GM12892 (cell line): ENCODE results near the gene MYBBP1A.
"Not testable (repeated sequence)": the region's sequence is repeated elsewhere in the genome, so short reads cannot be mapped to it uniquely, and the experiment has no call there.

Source experiments
- DNase-seq: peaks from one replicate; pipeline ENCODE4 v3.0.0; 2011; ENCODE audit not compliant: insufficient read length
- FAIRE-seq: peaks from 2 replicates; lab custom pipeline; 2011; peaks lifted over from hg19 to GRCh38; lab: Jason Lieb, UNC
- POLR2A ChIP-seq: IDR thresholded peaks from 2 replicates; pipeline ENCODE4 v1.6.1; 2011; ENCODE audit warnings: low read depth, low read length, control low read depth
- POLR2AphosphoS5 ChIP-seq: IDR thresholded peaks from 2 replicates; pipeline ENCODE4 v1.6.1; 2011; ENCODE audit warnings: low read depth, low read length, control low read depth
- TAF1 ChIP-seq: IDR thresholded peaks from 2 replicates; pipeline ENCODE4 v1.6.1; 2011; ENCODE audit warnings: low read depth, mild to moderate bottlenecking, control low read depth, low read length, borderline replicate concordance

The MYBBP1A gene

DNA sequence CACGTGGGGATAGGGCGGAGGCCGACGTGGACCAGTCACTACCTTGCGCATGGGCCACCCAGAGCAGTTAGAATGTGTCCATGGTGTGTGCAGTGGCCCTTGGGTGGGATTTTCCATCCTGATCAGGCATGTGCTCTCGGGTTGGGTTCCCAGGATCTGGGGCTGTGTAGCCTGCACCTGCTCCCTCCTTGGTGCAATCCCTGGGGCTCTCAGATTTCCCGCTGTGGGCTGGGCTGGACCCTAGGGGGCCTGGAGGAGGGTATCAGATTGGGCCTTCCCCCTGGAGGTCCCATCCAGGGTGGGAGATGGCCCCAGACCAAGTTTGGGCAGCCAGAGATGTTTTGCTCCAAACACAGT lies 30.4 kb upstream of the MYBBP1A start:
- TF ChIP-seq TAF1 (no peak), POLR2AphosphoS5 (no peak), POLR2A (no peak)
- DNase-seq = no peak
- FAIRE-seq = no peak

- FAIRE-seq (no peak), DNase-seq (no peak)
- TF ChIP-seq POLR2AphosphoS5 (no peak), TAF1 (no peak), POLR2A (no peak)
These were observed 29.9 kb upstream of the MYBBP1A start for GRCh38 chr17:4584917-4585637.

GRCh38 chr17:4584101-4584916 lies 29.1 kb upstream of the MYBBP1A start, which contains the start of gene SMTNL2:
SMTNL2 (plus strand) TSS chr17:4584529; CDS start chr17:4584606, 77 bp downstream.
- DNase-seq (no peak), FAIRE-seq (no peak)
- TF ChIP-seq POLR2AphosphoS5 = no peak
- TF ChIP-seq TAF1 = no peak
- no peak for TF ChIP-seq POLR2A

GRCh38 chr17:4583782-4584100 lies 28.6 kb upstream of the MYBBP1A start:
- no peak for FAIRE-seq
- TF ChIP-seq POLR2AphosphoS5 (no peak), POLR2A (no peak), TAF1 (no peak)

DNA sequence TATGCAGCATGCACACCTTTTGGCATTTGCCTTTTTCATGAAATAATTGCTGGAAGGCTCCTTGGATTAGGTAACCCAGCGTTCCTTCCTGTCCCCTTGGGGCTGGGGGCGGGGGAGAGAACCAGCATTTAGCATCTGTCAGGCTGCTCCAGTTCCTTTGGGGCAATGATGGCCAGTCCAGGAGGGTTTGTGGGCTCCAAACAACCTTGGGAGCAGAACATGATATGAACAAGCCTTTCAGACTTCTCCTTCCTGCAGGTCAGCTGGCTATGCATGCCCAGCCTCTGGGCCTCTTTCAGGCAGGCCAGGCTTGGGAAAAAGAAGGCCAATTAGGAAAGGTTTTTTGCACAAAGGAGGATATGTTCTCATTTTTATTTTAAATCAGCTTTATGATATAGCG lies 28.0 kb upstream of the MYBBP1A start:
- TF ChIP-seq POLR2A = no peak
- no peak for DNase-seq
- FAIRE-seq = no peak

More at GRCh38 chr17:4583782-4584100, 28.6 kb upstream of the MYBBP1A start:
- no peak for DNase-seq

- FAIRE-seq (no peak), DNase-seq (no peak)
- TF ChIP-seq POLR2A = no peak
These were observed 27.5 kb upstream of the MYBBP1A start for GRCh38 chr17:4582691-4583090.

DNA sequence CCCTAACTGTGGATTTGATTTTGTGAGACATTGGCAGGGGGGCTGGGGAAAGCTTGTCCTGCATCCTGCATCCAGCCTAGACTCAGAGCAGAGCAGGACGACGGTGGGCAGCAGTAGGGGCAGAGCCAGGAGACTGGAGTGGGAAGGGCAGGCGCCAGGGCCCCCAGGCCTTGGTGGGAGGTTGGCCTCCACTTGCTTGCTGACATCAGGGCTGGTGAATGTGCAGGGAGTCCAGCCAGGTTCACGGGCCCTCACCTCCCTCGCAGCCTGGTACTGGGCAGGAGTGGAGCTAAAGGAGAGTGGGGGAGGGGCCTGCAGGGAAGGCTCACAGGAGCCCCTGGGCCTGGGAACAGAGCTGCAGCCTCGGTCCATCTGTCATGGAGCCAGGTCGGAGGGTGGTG lies 26.9 kb upstream of the MYBBP1A start:
- no peak for TF ChIP-seq POLR2AphosphoS5
- TF ChIP-seq TAF1 = no peak
- no peak for TF ChIP-seq POLR2A
- no peak for FAIRE-seq
- DNase-seq = no peak

GRCh38 chr17:4580291-4580690 lies 25.1 kb upstream of the MYBBP1A start:
- DNase-seq (no peak), FAIRE-seq (no peak)
- no peak for TF ChIP-seq POLR2A

- DNase-seq (no peak), FAIRE-seq (no peak)
- no peak for TF ChIP-seq POLR2AphosphoS5
- TF ChIP-seq TAF1 = no peak
- TF ChIP-seq POLR2A = no peak
These were observed 24.5 kb upstream of the MYBBP1A start for GRCh38 chr17:4579678-4580077.

- not testable (repeated sequence) for FAIRE-seq, DNase-seq
These were observed 23.2 kb upstream of the MYBBP1A start for GRCh38 chr17:4578349-4578748.

DNA sequence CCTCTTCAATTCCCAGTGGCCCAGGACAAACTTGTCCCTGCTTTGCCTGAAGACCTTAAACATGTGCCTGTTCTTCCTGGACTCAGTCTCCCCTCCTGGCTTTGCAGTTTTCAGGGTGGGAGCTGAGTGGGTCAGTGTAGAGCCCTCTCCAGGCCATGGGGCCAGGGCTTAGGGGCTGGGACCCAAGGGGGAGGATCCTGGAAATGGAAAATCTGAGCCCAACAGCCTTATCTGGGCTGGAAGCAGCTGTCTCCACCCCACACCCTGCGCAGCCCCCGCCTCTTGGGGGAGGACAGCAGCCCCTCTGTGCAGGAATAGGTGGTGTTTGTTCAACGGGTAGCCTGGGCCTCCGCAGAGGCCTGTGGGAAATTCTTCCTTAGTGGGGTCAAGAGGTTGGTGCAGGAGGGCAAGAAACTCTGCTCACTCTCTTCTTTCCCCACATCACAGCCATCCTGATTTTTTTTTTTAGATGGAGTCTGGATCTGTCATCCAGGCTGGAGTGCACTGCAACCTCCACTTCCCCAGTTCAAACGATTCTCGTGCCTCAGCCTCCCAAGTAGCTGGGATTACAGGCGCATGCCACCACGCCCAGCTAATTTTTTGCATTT lies 22.3 kb upstream of the MYBBP1A start:
- FAIRE-seq = no peak
- DNase-seq = no peak
- TF ChIP-seq TAF1 (no peak), POLR2AphosphoS5 (no peak), POLR2A (no peak)

- DNase-seq (no peak), FAIRE-seq (no peak)
- no peak for TF ChIP-seq POLR2AphosphoS5
- TF ChIP-seq POLR2A = no peak
- no peak for TF ChIP-seq TAF1
These were observed 21.6 kb upstream of the MYBBP1A start for GRCh38 chr17:4576729-4577322.

DNA sequence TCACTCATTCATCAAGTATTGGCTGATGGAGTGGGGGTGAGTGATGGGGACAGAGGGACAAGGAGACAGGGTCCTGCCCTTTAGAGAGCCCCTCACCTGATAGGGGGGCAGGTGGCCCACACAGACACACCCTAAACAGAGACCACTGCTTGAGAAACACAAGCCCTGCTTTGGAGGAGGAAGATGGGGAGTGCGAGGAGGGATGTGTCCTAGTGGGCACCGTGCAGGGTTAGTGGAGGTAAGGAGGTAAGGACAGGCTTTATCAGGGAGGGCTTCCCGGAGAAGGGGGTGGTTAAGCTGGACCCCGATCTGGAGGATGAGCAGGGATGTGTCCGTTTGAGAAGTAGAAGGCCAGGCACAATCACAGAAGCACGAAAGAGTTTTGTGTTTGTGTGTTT lies 21.0 kb upstream of the MYBBP1A start:
- TF ChIP-seq POLR2AphosphoS5 (no peak), POLR2A (no peak), TAF1 (no peak)
- DNase-seq (no peak), FAIRE-seq (no peak)
